ENCODE results near the gene IL10RB.
A peak's percentile ranks its signal among the peaks of the same experiment; 100 is the strongest.
"Not testable (repeated sequence)": the region's sequence is repeated elsewhere in the genome, so short reads cannot be mapped to it uniquely, and the experiment has no call there.

Gene IL10RB

DNA sequence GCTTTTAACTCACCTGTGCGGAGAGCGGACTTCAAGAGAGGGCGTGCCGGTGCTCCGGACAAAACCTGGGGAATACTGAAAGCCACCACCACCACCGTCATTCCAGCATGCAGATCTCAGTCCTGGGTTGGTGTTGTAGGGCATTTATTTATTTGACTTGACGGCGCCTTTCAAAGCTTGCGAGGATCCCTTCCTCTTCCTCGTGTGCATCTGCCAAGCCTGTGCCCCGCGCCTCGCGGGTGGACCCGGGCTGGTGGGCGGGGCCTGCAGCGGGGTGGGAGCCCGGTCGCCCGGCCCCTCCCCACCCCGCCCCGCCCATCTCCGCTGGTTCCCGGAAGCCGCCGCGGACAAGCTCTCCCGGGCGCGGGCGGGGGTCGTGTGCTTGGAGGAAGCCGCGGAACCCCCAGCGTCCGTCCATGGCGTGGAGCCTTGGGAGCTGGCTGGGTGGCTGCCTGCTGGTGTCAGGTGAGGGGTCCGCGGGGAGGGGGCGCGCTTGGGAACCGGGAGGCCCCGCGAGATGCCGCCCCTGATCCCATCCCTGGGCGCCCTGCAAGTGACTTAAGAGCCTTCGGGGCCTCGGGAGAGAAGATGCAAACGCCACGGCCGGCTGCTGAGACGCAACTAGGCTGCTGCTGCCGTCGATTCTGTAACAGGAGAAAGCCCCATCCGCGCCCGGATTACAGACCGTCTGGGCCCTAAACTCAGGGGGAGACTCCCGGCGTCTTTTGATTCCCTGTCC, at the start of gene IL10RB:
Gene IL10RB, plus strand, starts transcription at position 318 of the 739 bp plus-strand sequence. Its CDS starts 99 bp downstream, at position 417.
- DNase-seq: peak; percentile 90

DNA sequence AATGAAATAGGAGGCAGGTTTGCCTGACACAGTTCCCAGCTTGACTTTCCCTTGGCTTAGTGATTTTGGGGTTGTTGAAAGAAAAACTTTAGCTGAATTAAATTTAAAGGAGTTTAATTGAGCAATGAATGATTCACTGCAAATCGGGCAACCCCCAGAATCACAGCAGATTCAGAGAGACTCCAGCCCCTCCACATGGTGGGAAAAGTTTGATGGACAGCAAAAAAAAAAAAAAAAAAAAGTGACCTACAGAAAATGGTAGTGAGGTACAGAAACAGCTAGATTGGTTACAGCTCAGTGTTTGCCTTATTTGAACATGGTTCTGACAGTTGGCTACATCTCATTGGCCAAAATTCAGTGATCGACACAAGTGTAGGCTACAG, 49.0 kb upstream of the IL10RB start:
- DNase-seq: no peak

DNA sequence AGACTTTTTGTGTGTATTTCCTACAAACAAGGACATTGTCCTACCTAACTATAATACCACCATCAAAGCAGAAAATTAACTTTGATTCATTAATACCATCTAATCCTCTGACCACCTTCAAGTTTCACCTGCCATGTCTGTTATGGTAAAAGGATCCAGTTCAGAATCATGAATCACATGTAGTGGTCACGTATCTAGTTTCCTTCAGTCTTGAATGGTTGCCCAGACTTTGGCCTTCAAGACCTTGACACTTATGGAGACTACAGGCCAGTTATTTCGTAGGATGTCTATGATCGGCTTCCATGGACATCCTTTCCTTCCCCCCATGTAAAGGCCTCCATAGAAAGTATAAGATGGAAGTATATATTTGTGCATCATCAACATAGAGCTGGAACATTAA, 46.9 kb upstream of the IL10RB start:
- DNase-seq: no peak

DNA sequence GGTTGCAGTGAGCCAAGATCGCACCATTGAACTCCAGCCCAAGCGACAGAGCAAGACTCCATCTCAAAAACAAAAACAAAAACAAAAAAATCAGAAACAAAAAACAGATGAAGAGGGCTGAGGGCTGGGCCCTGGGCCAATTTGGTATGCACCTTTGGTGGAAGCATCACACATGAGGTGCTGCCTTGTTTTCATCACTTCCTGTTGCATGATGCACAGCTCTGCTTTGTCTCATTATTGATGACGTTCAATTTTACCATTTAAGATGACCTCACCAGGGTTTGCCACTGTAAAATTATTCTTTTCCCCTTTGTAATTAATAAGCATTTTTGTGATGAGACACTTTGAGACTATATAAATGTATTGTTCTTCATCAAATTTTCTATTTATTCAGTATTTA, 46.2 kb upstream of the IL10RB start:
- DNase-seq: no peak

DNA sequence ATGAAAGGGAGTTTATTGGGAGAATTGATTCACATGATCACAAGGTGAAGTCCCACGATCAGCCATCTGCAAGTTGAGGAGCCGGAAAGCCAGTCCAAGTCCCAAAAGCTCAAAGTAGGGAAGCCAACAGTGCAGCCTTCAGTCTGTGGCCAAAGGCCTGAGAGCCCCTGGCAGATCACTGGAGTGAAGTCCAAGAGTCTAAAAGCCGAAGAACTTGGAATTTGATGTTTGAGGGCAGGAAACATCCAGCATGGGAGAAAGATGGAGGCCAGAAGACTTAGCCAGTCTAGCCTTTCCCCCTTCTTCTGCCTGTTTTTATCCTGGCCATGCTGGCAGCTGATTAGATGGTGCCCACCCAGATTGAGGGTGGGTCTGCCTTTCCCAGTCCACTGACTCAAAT, 40.8 kb upstream of the IL10RB start:
- DNase-seq: not testable (repeated sequence)

DNA sequence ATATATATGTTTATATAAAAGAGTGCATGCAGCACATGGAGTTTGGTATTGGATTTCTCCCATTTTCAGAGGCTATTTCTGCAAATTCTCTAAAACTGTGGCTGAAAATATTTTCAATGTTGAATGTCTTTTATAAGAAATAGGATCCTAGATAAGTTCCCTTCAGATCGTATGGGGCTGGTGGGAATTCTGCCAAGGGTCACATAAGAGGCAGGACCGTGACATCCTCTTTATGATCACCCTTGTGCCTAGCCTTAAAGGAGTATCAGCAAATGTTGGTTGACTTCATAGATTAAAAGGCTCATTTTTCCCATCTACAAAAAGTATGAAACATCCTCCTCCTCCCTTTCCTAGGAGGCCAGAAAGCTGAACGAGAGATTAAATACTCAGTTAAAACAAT, 37.7 kb upstream of the IL10RB start:
- DNase-seq: no peak

DNA sequence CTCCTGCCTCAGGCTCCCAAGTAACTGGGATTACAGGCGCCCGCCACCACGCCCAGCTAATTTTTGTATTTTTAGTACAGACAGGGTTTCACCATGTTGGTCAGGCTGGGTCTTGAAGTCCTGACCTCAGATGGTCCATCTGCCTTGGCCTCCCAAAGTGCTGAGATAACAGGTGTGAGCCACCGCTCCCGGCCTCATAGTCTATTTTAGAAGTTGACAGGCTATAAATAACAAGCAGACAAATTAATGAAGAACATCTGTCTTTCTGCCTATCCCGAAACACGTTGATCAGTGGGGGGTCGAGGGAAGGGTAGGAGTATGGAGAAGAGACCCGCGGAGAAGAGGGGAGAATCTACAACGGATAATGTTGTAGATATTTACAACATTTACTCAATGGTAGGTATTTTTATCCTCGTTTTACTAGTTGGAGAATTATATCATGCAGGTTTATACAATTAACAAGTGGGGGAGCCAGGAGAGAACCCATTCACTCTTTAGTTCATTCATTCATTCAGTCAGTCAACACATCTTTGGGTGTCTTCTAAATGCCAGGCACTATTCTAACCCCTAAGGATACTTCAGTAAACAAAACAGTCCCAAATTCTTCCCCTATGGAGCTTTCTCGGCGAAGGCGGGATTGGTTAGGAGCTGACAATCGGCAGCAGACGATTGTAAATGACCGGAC, 36.9 kb upstream of the IL10RB start:
- DNase-seq: no peak

DNA sequence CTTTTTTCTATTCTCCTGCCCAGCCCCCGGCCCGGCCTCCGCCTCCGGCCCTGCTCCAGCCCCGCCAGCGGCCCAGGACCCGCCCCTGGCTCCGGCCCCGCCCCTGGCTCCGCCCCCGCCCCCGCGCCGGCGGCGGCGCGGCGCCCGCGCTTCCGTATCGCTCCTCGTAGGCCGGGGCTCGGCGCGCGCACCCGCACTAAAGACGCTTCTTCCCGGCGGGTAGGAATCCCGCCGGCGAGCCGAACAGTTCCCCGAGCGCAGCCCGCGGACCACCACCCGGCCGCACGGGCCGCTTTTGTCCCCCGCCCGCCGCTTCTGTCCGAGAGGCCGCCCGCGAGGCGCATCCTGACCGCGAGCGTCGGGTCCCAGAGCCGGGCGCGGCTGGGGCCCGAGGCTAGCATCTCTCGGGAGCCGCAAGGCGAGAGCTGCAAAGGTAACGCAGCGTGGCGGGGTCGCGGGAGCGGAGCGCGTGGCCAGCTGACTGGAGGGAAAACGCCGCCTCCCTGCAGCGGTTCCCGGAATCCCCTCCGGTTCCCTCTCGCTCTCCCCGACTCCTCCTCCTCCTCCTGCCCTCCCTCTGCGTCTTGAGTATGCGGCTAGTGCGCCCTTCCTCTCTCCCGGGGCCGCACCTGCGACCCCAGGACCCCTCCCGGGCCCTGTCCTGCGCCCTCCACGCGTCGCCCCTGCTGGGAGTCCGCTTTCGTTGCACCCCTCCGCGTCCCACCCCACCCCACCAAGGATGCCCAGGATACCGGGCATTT, 36.2 kb upstream of the IL10RB start, which contains the start of gene IFNAR2:
Gene IFNAR2, plus strand, starts transcription at position 155 of the 761 bp plus-strand sequence. CDS start 11,985 bp downstream, outside the sequence.
- peak; percentile 83 for DNase-seq

DNA sequence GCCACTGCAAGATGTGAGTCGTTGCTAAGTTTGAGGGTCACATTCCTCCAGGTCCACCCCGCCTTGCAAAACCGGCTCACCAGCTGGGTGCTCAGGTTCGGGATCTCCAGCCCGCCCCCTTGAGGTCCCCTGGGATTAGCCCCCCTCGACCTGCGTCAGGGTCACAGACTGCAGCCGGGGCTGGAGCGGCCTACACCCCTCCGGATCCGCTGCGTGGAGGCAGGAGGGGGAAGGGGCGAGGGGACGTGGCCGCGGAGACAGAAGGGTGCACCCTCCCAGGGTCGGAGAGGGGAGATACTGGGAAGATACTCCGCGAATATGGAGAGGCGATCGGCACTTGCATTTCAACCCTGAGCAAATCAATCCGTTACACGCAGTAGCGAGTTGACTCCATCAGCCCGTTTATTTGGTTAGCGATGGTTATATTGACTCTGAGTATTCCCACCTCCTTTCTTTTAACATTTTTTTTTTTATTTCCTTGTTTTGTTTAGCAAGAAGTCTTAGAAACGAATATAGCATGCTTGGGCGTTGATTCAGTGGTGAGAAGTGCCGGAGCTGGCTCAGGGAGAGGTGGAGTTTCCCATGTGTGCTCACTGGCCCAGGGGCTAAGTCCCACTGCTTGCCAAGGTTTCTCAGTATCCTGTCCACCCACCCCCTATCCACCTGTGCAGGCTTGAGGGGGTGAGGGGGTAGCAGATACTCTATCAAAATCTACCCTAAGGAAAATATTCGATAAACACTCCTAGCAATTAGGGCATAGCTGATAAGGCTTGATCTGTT, 35.4 kb upstream of the IL10RB start:
- peak; percentile 69 for DNase-seq

DNA sequence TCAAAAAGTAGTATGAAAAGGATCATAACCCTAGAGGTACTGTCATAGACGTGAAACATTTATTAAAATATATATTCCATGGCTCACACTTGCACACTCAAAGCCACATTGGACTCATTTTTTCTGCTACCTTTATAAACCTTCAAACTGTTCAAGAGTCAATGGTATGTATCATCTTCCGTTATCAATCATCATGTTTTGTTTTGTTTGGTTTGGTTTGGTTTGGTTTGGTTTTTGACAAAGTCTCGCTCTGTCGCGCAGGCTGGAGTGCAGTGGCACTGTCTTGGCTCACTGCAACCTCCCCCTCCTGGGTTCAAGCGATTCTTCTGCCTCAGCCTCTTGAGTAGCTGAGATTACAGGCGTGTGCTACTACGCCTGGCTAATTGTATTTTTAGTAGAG, 34.6 kb upstream of the IL10RB start:
- DNase-seq: no peak

DNA sequence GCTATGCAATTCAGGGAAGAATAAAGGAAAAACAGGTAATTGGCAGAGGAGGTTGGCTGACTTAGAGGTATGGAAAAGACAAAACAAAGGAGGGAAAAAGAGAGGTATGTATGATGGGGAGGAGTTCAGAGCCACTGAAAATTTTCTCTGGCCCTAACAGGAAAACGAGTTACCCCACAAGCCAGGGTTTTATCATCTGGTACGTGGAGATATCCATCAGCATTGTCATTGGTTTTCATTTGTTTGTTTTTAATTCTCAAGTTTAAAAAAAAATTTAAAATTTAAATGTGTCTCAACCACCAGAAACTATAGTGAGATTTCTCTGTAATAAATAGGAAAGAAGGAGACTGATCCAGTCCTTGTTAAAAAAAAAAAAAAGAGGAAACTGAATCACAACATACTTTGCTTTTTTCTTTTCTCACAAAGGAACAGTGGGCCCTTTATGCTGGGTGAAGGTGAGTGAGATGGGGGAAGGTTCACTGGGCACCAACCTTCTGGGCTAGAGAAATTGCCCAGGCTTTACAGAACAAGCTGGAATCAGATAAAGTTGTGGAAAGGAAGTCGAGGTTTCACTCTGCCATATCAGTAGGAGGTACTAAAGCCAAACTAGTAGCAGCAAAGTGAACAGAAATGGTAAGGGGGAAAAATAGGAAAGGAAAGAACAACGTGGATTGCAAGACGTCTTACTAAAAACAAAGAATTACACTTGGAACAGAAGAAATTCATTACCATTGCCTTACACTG, 33.7 kb upstream of the IL10RB start:
- DNase-seq: peak; percentile 74

DNA sequence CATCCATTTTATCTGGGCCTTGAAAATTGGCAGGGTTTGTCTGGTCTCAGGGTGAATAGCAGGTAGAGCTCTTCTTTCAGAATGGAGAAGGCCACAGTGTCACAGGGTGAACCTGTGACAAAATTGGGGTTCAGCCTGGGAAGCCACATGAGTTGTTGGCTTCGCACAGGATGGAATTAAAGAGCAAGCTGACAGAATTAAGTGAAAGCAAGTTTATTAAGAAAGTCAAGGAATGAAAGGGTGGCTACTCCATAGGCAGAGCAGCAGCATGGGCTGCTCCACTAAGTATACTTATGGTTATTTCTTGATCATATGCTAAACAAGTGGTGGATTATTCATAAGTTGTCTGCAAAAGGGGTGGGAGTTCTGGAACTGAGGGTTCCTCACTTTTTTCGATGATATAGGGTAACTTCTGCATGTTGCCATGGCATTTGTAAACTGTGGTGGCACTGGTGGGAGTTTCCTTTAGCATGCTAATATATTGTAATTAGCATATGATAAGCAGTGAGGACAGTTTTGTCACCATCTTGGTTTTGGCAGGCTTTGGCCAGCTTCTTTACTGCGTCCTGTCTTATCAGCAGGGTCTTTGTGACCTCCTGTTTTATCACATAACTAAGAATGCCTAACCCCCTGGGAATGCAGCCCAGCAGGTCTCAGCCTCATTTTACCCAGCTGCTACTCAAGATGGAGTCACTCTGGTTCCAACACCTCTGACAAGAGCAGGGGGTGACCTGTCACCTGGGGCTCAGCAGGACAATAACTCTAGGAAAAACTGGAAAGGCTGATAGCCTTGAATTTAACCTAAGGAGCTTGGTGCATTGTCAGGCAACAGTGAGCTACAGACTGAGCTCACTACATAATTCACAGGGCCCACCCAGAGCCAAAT, 31.3 kb upstream of the IL10RB start:
- no peak for DNase-seq

DNA sequence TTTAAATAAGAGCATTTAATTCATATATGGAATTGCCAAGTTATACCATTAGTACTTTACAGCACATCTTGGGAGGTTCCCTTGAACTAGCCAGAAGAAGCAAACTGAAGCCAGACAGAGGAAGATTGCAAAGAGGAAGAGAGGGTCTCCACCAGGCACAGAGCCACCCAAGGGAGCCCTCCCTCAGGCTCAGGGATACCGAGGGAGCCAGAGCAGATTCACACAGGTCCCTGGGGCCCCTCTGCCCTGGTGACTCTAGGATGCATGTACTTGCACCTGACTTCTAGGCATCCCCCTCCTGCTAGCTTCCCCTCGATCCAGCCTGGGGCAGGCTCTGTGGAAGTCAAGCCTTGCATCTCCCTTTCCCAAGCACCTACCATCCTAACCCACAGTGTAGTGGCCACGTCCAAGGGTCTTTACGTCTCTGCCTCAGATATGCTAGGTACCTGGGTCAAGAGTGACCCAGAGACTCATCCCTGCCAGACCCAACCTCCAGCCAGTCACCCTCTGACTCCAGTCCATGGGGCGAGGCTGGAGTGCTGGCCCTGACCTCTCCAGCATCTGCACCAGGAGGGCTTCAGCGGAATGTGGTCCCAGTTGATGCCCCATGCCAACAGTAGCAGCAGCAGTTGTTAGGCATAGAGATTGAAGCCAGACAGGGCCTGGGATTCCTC, 30.0 kb upstream of the IL10RB start:
- no peak for DNase-seq

DNA sequence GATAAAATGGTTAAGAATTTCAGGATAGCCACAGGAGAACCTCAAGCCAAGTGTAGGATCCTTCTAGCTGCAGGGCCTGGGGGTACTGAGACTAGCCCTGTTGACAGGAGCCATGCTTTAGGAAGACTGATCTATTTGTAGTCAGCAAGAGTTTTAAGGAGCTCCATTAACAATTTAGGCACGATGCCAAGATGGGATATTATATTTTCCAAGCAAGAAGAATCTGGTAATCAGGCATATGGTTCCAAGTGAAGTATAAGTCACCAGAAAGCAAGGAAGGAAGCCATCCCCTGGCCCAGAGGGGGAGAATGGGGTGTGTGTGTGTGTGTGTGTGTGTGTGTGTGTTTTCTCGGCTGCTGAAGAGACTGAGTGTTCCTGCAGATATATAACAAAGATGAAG, 29.4 kb upstream of the IL10RB start:
- no peak for DNase-seq

DNA sequence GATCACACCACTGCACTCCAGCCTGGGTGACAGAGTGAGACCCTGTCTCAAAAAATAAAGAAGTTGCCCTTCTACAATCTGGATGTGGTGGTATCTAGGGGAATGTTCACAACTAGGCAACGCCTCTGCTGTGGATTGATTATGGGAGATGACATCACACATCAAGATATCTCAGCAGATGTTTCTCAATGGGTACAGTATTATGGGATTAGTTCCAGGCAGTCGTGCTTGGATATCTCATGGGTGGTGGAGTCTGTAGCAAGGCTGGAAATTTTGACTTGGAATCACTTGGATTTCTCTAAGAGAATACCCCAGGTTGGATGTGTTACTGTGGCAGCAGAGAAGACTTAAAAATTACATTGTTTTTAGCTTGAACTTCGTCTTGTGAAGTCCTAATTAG, 28.7 kb upstream of the IL10RB start:
- DNase-seq: no peak

DNA sequence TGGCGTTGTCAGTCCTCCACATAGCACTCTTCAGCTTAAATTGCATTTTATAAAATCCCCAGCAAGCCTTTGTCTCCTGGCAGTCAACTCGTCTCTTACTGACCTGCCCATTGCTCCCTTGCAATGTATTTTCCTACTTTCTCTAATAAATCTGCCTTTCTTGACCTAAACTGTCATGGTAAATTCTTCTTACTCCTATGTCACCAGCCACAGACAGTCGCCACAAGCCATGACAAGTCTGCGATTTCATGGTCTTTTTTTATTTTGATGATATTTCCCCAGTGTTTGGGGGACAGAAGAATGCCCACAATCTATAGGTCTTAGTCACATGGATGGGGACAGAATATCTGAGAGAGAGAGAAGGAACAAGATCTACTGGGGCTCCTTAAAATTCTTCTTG, 28.0 kb upstream of the IL10RB start:
- no peak for DNase-seq

DNA sequence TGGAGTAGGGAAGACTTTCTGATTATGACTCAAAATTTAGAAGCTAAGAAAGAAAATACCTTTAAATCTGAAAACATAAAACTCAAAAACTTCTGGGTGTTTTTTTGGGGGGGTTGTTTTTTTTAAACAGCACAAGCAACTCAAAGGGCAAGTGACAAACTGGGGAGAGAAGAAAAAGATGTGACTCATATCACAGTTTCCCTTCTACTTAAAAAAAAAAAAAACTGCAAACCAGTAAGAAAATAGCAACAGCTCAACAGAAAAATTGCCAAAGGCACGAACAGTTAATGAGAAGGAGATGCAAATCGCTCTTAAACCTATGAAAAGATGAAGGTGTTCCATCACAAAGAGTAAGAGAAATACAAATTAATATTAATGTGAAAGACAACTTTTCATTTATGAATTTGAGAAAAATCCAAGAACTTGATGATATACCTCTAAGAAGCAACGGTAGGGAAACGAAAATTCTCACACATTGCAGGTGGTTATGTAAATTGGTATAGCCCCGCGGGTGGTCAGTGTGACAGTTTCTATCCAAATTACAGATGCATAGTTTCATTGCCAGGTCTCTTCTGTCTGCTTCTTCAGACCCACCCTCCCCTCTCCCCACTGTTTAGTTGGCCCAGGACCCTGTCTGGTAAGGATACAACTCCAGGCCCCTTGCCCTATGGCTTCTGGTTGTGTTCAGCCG, 27.5 kb upstream of the IL10RB start:
- no peak for DNase-seq

DNA sequence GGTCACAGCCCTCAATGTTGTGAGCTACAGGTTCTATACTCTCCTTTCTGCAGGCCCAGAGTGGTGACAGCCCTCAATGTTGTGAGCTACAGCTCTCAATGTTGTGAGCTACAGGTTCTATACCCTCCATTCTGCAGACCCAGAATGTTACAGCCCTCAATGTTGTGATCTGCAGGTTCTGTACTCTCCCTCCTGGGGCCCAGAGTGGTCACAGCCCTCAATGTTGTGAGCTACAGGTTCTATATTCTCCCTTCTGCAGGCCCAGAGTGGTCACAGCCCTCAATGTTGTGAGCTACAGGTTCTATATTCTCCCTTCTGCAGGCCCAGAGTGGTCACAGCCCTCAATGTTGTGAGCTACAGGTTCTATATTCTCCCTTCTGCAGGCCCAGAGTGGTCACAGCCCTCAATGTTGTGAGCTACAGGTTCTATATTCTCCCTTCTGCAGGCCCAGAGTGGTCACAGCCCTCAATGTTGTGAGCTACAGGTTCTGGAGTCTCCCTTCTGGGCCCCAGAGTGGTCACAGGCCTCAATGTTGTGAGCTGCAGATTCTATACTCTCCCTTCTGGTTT, 26.5 kb upstream of the IL10RB start:
- DNase-seq: not testable (repeated sequence)

DNA sequence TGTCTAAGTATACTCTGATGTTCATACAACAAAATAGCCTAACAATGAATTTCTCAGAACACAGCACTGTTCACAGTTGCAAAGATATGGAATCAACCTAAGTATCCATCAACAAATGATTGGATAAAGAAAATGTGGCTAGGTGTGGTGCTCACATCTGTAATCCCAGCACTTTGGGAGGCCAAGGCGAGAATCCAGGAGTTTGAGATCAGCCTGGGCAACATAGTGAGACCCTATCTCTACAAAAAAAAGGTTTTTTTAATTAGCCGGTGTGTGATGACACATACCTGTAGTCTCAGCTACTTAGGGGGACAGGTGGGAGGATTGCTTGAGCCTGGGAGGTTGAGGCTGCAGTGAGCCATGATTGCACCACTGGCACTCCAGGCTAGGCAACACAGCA, 25.8 kb upstream of the IL10RB start:
- DNase-seq: no peak

DNA sequence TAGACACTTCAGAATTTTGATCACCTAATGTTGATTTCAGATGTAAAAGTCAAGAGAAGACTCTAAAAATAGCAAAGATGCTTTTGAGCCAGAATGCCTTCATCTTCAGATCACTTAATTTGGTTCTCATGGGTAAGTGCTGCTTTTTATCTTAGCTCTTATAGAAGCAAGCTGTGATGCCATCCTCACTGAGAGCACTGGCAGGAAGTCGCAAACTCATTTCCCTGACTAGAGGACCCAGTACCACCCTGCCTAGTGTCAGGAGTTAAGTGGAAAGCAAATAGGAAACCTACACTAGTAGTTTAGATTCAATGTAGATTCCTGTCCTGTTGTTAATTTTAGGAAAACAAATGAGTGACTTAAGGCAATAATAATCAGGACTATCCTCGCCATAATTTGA, 24.3 kb upstream of the IL10RB start:
- DNase-seq: peak; percentile 43
